AG04450 (cell line): ENCODE data around the gene TANGO2. TPM values are rescaled to one million over a fixed set of nuclear protein-coding genes. Genes with fewer than 3 reads are reported as not detected.

Source experiments
- CTCF ChIA-PET: fragments of 300-600, 350-600 bp; formaldehyde crosslinking; extraction: SDS; loops from one replicate; lab custom pipeline; 2022; ENCODE audit warnings: antibody characterized with exemption, inconsistent platforms; lab: Charles Lee
- POLR2A ChIA-PET: fragments of 350-600 bp; formaldehyde crosslinking; extraction: SDS; loops from one replicate; lab custom pipeline; 2021; ENCODE audit warnings: antibody characterized with exemption, inconsistent platforms; lab: Yijun Ruan, JAX
- DNase-seq: peaks from one replicate; pipeline ENCODE4 v3.0.0-alpha.2; 2011; ENCODE audit warnings: low read depth, low spot score
- H3K27ac ChIP-seq: one replicate; pipeline ENCODE4 v1.5.1; 2012; ENCODE audit warnings: low read depth, low read length, control low read depth
- H3K27me3 ChIP-seq: one replicate; pipeline ENCODE4 v1.6.0; 2012; ENCODE audit warnings: low read length; ENCODE audit not compliant: control insufficient read depth, insufficient read depth
- H3K4me3 ChIP-seq: 2 replicates; pipeline ENCODE4 v1.5.1; 2011; ENCODE audit warnings: mild to moderate bottlenecking, low read depth, low read length, control low read depth
- H3K9me3 ChIP-seq: 2 replicates; pipeline ENCODE4 v1.5.1; 2012; ENCODE audit warnings: low read length; ENCODE audit not compliant: control insufficient read depth, insufficient read depth
- CTCF ChIP-seq: IDR thresholded peaks from 2 replicates; pipeline ENCODE4 v1.5.1; 2011; ENCODE audit warnings: low read depth, low read length, control low read depth, inconsistent platforms
- polyA plus RNA-seq: library from polyadenylated mRNA; depleted of rRNA; stranded (reverse); fragments of >200 nt; gene quantifications from 2 replicates; pipeline ENCODE4 v1.2.3, GENCODE V29; 2011

Gene TANGO2
- polyA plus RNA-seq, 1 experiment, result 21.3 TPM

- no peak for TF ChIP-seq CTCF
- ChIA-PET POLR2A (no interaction called here), CTCF (no interaction called here)
- no peak for DNase-seq
- Histone ChIP-seq H3K27me3 (no peaks in the 10 kb centered on the region), H3K9me3 (no peaks in the 10 kb centered on the region), H3K27ac (no peak overlapping the region), H3K4me3 (no peak overlapping the region)
These were observed 65.2 kb downstream of the TANGO2 start for GRCh38 chr22:20086101-20086599.

GRCh38 chr22:20086763-20087162 lies 65.9 kb downstream of the TANGO2 start:
- Histone ChIP-seq H3K27ac (no peak overlapping the region), H3K4me3 (no peak overlapping the region), H3K27me3 (no peaks in the 10 kb centered on the region), H3K9me3 (no peaks in the 10 kb centered on the region)
- DNase-seq, result no peak
- ChIA-PET POLR2A (no interaction called here), CTCF (no interaction called here)
- no peak for TF ChIP-seq CTCF

GRCh38 chr22:20087319-20088262 lies 66.7 kb downstream of the TANGO2 start:
- CTCF ChIA-PET, result no interaction called here

GRCh38 chr22:20088263-20088648 lies 67.3 kb downstream of the TANGO2 start:
- Histone ChIP-seq H3K27ac (no peak overlapping the region), H3K27me3 (no peaks in the 10 kb centered on the region), H3K4me3 (no peak overlapping the region), H3K9me3 (no peaks in the 10 kb centered on the region)
- no peak for TF ChIP-seq CTCF
- no peak for DNase-seq
- ChIA-PET POLR2A (no interaction called here), CTCF (no interaction called here)

More at GRCh38 chr22:20087319-20088262, 66.7 kb downstream of the TANGO2 start:
- no peak overlapping the region for H3K27ac ChIP-seq
- POLR2A ChIA-PET, result no interaction called here
- TF ChIP-seq CTCF, result no peak
- H3K27me3 ChIP-seq, result no peaks in the 10 kb centered on the region
- no peaks in the 10 kb centered on the region for H3K9me3 ChIP-seq
- DNase-seq, result no peak
- no peak overlapping the region for H3K4me3 ChIP-seq
